Measurements from ENCODE around the gene YY1AP1.
"Not testable (repeated sequence)": the region's sequence is repeated elsewhere in the genome, so short reads cannot be mapped to it uniquely, and the experiment has no call there.

The YY1AP1 gene

GRCh38 chr1:155711457-155711856, 22.9 kb upstream of the YY1AP1 start:
- H3K27ac ChIP-seq (ENCODE audit: low read length); H3K9me3 ChIP-seq (ENCODE audit: control insufficient read depth in 2 of 2, low read length in 2 of 2); H3K27me3 ChIP-seq (ENCODE audit: control insufficient read depth in 1 of 2, insufficient read depth in 2 of 2, low read length in 2 of 2); H3K4me3 ChIP-seq (ENCODE audit: low read length in 2 of 2); H3K36me3 ChIP-seq (ENCODE audit: control insufficient read depth in 2 of 2, insufficient read depth in 2 of 2, low read length in 2 of 2); H3K9ac ChIP-seq (ENCODE audit: low read length in 2 of 2); H3K4me1 ChIP-seq (ENCODE audit: control insufficient read depth, insufficient read depth, low read length): not testable (repeated sequence)

GRCh38 chr1:155709391-155709790, 20.8 kb upstream of the YY1AP1 start:
- Histone ChIP-seq H3K27me3 (ENCODE audit: control insufficient read depth in 1 of 2, insufficient read depth in 2 of 2, low read length in 2 of 2) (no peaks in the 10 kb centered on the region), H3K9me3 (ENCODE audit: control insufficient read depth in 2 of 2, low read length in 2 of 2) (no peaks in the 10 kb centered on the region), H3K27ac (ENCODE audit: low read length) (no peak overlapping the region), H3K4me1 (ENCODE audit: control insufficient read depth, insufficient read depth, low read length) (no peaks in the 10 kb centered on the region), H3K4me3 (ENCODE audit: low read length in 2 of 2) (no peak overlapping the region), H3K9ac (ENCODE audit: low read length in 2 of 2) (no peak overlapping the region), H3K36me3 (ENCODE audit: control insufficient read depth in 2 of 2, insufficient read depth in 2 of 2, low read length in 2 of 2) (peaks cover 0 to 2% of the 10 kb centered on the region in 2 donors)

GRCh38 chr1:155706139-155706538, 17.6 kb upstream of the YY1AP1 start:
- H3K9me3 ChIP-seq (ENCODE audit: control insufficient read depth in 2 of 2, low read length in 2 of 2): no peaks in the 10 kb centered on the region
- H3K27me3 ChIP-seq (ENCODE audit: control insufficient read depth in 1 of 2, insufficient read depth in 2 of 2, low read length in 2 of 2): no peaks in the 10 kb centered on the region
- no peak overlapping the region for H3K4me3 ChIP-seq (ENCODE audit: low read length in 2 of 2)
- no peaks in the 10 kb centered on the region for H3K36me3 ChIP-seq (ENCODE audit: control insufficient read depth in 2 of 2, insufficient read depth in 2 of 2, low read length in 2 of 2)
- H3K9ac ChIP-seq (ENCODE audit: low read length in 2 of 2): no peak overlapping the region
- no peaks in the 10 kb centered on the region for H3K4me1 ChIP-seq (ENCODE audit: control insufficient read depth, insufficient read depth, low read length)
- H3K27ac ChIP-seq (ENCODE audit: low read length): no peak overlapping the region

- H3K36me3 ChIP-seq (ENCODE audit: control insufficient read depth in 2 of 2, insufficient read depth in 2 of 2, low read length in 2 of 2); H3K4me3 ChIP-seq (ENCODE audit: low read length in 2 of 2); H3K4me1 ChIP-seq (ENCODE audit: control insufficient read depth, insufficient read depth, low read length); H3K9ac ChIP-seq (ENCODE audit: low read length in 2 of 2); H3K27me3 ChIP-seq (ENCODE audit: control insufficient read depth in 1 of 2, insufficient read depth in 2 of 2, low read length in 2 of 2); H3K9me3 ChIP-seq (ENCODE audit: control insufficient read depth in 2 of 2, low read length in 2 of 2); H3K27ac ChIP-seq (ENCODE audit: low read length): not testable (repeated sequence)
Observed at GRCh38 chr1:155704414-155704813, 15.8 kb upstream of the YY1AP1 start.

GRCh38 chr1:155703216-155703615, 14.6 kb upstream of the YY1AP1 start:
- Histone ChIP-seq H3K9me3 (ENCODE audit: control insufficient read depth in 2 of 2, low read length in 2 of 2) (no peaks in the 10 kb centered on the region), H3K9ac (ENCODE audit: low read length in 2 of 2) (no peak overlapping the region), H3K36me3 (ENCODE audit: control insufficient read depth in 2 of 2, insufficient read depth in 2 of 2, low read length in 2 of 2) (no peaks in the 10 kb centered on the region), H3K27me3 (ENCODE audit: control insufficient read depth in 1 of 2, insufficient read depth in 2 of 2, low read length in 2 of 2) (no peaks in the 10 kb centered on the region), H3K27ac (ENCODE audit: low read length) (no peak overlapping the region), H3K4me3 (ENCODE audit: low read length in 2 of 2) (no peak overlapping the region), H3K4me1 (ENCODE audit: control insufficient read depth, insufficient read depth, low read length) (no peaks in the 10 kb centered on the region)

GRCh38 chr1:155701675-155702074, 13.1 kb upstream of the YY1AP1 start:
- not testable (repeated sequence) for H3K27me3 ChIP-seq (ENCODE audit: control insufficient read depth in 1 of 2, insufficient read depth in 2 of 2, low read length in 2 of 2); H3K4me3 ChIP-seq (ENCODE audit: low read length in 2 of 2); H3K4me1 ChIP-seq (ENCODE audit: control insufficient read depth, insufficient read depth, low read length); H3K9ac ChIP-seq (ENCODE audit: low read length in 2 of 2); H3K27ac ChIP-seq (ENCODE audit: low read length); H3K36me3 ChIP-seq (ENCODE audit: control insufficient read depth in 2 of 2, insufficient read depth in 2 of 2, low read length in 2 of 2); H3K9me3 ChIP-seq (ENCODE audit: control insufficient read depth in 2 of 2, low read length in 2 of 2)

- not testable (repeated sequence) for H3K27me3 ChIP-seq (ENCODE audit: control insufficient read depth in 1 of 2, insufficient read depth in 2 of 2, low read length in 2 of 2); H3K27ac ChIP-seq (ENCODE audit: low read length); H3K9me3 ChIP-seq (ENCODE audit: control insufficient read depth in 2 of 2, low read length in 2 of 2); H3K4me3 ChIP-seq (ENCODE audit: low read length in 2 of 2); H3K9ac ChIP-seq (ENCODE audit: low read length in 2 of 2); H3K4me1 ChIP-seq (ENCODE audit: control insufficient read depth, insufficient read depth, low read length); H3K36me3 ChIP-seq (ENCODE audit: control insufficient read depth in 2 of 2, insufficient read depth in 2 of 2, low read length in 2 of 2)
Observed at GRCh38 chr1:155699062-155699461, 10.5 kb upstream of the YY1AP1 start.

- Histone ChIP-seq H3K4me1 (ENCODE audit: control insufficient read depth, insufficient read depth, low read length) (no peaks in the 10 kb centered on the region), H3K27ac (ENCODE audit: low read length) (no peak overlapping the region), H3K9me3 (ENCODE audit: control insufficient read depth in 2 of 2, low read length in 2 of 2) (no peaks in the 10 kb centered on the region), H3K9ac (ENCODE audit: low read length in 2 of 2) (no peak overlapping the region), H3K27me3 (ENCODE audit: control insufficient read depth in 1 of 2, insufficient read depth in 2 of 2, low read length in 2 of 2) (no peaks in the 10 kb centered on the region), H3K4me3 (ENCODE audit: low read length in 2 of 2) (no peak overlapping the region), H3K36me3 (ENCODE audit: control insufficient read depth in 2 of 2, insufficient read depth in 2 of 2, low read length in 2 of 2) (no peaks in the 10 kb centered on the region)
Observed at GRCh38 chr1:155698382-155699038, 9.9 kb upstream of the YY1AP1 start.

GRCh38 chr1:155697616-155698015, 9.0 kb upstream of the YY1AP1 start:
- H3K36me3 ChIP-seq (ENCODE audit: control insufficient read depth in 2 of 2, insufficient read depth in 2 of 2, low read length in 2 of 2); H3K27me3 ChIP-seq (ENCODE audit: control insufficient read depth in 1 of 2, insufficient read depth in 2 of 2, low read length in 2 of 2); H3K4me3 ChIP-seq (ENCODE audit: low read length in 2 of 2); H3K27ac ChIP-seq (ENCODE audit: low read length); H3K9me3 ChIP-seq (ENCODE audit: control insufficient read depth in 2 of 2, low read length in 2 of 2); H3K4me1 ChIP-seq (ENCODE audit: control insufficient read depth, insufficient read depth, low read length); H3K9ac ChIP-seq (ENCODE audit: low read length in 2 of 2): not testable (repeated sequence)

GRCh38 chr1:155697046-155697445, 8.5 kb upstream of the YY1AP1 start:
- H3K27me3 ChIP-seq (ENCODE audit: control insufficient read depth in 1 of 2, insufficient read depth in 2 of 2, low read length in 2 of 2): no peaks in the 10 kb centered on the region
- H3K9me3 ChIP-seq (ENCODE audit: control insufficient read depth in 2 of 2, low read length in 2 of 2): no peaks in the 10 kb centered on the region
- no peak overlapping the region for H3K27ac ChIP-seq (ENCODE audit: low read length)
- peaks cover 0 to under 1% of the 10 kb centered on the region in 2 donors for H3K36me3 ChIP-seq (ENCODE audit: control insufficient read depth in 2 of 2, insufficient read depth in 2 of 2, low read length in 2 of 2)
- no peaks in the 10 kb centered on the region for H3K4me1 ChIP-seq (ENCODE audit: control insufficient read depth, insufficient read depth, low read length)
- no peak overlapping the region for H3K9ac ChIP-seq (ENCODE audit: low read length in 2 of 2)
- no peak overlapping the region for H3K4me3 ChIP-seq (ENCODE audit: low read length in 2 of 2)

GRCh38 chr1:155696524-155696923, 8.0 kb upstream of the YY1AP1 start:
- Histone ChIP-seq H3K4me3 (ENCODE audit: low read length in 2 of 2) (no peak overlapping the region), H3K27me3 (ENCODE audit: control insufficient read depth in 1 of 2, insufficient read depth in 2 of 2, low read length in 2 of 2) (no peaks in the 10 kb centered on the region), H3K36me3 (ENCODE audit: control insufficient read depth in 2 of 2, insufficient read depth in 2 of 2, low read length in 2 of 2) (peaks cover 0 to 2% of the 10 kb centered on the region in 2 donors), H3K9me3 (ENCODE audit: control insufficient read depth in 2 of 2, low read length in 2 of 2) (no peaks in the 10 kb centered on the region), H3K4me1 (ENCODE audit: control insufficient read depth, insufficient read depth, low read length) (no peaks in the 10 kb centered on the region), H3K9ac (ENCODE audit: low read length in 2 of 2) (no peak overlapping the region), H3K27ac (ENCODE audit: low read length) (no peak overlapping the region)

Data from stomach smooth muscle (tissue), 2 donors.